Lung (tissue), 12 donors: ENCODE data around the gene CERK. TPM values are rescaled to one million over a fixed set of nuclear protein-coding genes. Genes with fewer than 3 reads are reported as not detected.

Experiments
- ATAC-seq: fragments of 200-7000 bp; cut with Tn5 transposase; one replicate; pipeline ENCODE4 v1.9.1; 2020; ENCODE audit warnings: moderate number of reproducible peaks; ENCODE audit not compliant: insufficient read depth, low FRiP score
- DNase-seq, 3 donors: peaks; one replicate each; pipeline ENCODE4 v3.0.0-alpha.2; 2013 to 2017
- H3K27ac ChIP-seq, 2 donors: one replicate each; pipeline ENCODE4 v1.5.1; 2013; ENCODE audit warnings: mild to moderate bottlenecking in 2 of 2, moderate library complexity in 2 of 2, control low read depth in 1 of 2, inconsistent platforms in 1 of 2, low read depth in 1 of 2, low read length in 1 of 2
- H3K27me3 ChIP-seq, 3 donors: one replicate each; pipeline ENCODE4 v1.5.1; 2013; ENCODE audit warnings: low read length in 2 of 3; ENCODE audit not compliant: control insufficient read depth in 3 of 3, insufficient read depth in 3 of 3
- H3K36me3 ChIP-seq, 4 donors: one replicate each; pipeline ENCODE4 v1.5.1; 2013; ENCODE audit warnings: low read length in 4 of 4, mild to moderate bottlenecking in 1 of 4, moderate library complexity in 1 of 4; ENCODE audit not compliant: control insufficient read depth in 4 of 4, insufficient read depth in 4 of 4
- H3K4me1 ChIP-seq, 5 donors: one replicate each; pipeline ENCODE4 v1.5.1; 2013; ENCODE audit warnings: low read length in 5 of 5, mild to moderate bottlenecking in 2 of 5, moderate library complexity in 1 of 5; ENCODE audit not compliant: control insufficient read depth in 5 of 5, insufficient read depth in 5 of 5
- H3K4me3 ChIP-seq: one replicate; pipeline ENCODE4 v1.5.1; 2013; ENCODE audit warnings: mild to moderate bottlenecking, control low read depth, moderate library complexity
- H3K9ac ChIP-seq, 2 donors: one replicate each; pipeline ENCODE4 v1.5.1; 2013; ENCODE audit warnings: low read length in 2 of 2, control low read depth in 1 of 2; ENCODE audit not compliant: insufficient read depth in 1 of 2
- H3K9me3 ChIP-seq, 4 donors: one replicate each; pipeline ENCODE4 v1.5.1; 2013; ENCODE audit warnings: low read length in 3 of 4, mild to moderate bottlenecking in 1 of 4, moderate library complexity in 1 of 4; ENCODE audit not compliant: control insufficient read depth in 4 of 4, insufficient read depth in 3 of 4
- CTCF ChIP-seq: IDR thresholded peaks from 2 replicates; pipeline ENCODE4 v1.5.1; 2012; ENCODE audit warnings: mild to moderate bottlenecking; ENCODE audit errors: control extremely low read depth, extremely low read depth
- WGBS, 2 donors: extraction: QIAGEN DNeasy Blood & Tissue Kit; methylation state at CpG; one replicate each; pipeline ENCODE4 v1.1.7; 2013; 5-methylcytosine and 5-hydroxymethylcytosine counted together
- polyA plus RNA-seq, 2 donors: library from polyadenylated mRNA; stranded (reverse); fragments of 200-250 nt; gene quantifications; one replicate each; pipeline ENCODE4 v1.2.1, GENCODE V29; 2013
- total RNA-seq, 2 donors: library from RNA; depleted of rRNA in 1 of 2; stranded (reverse); fragments of >200 nt in 1 of 2; gene quantifications; one replicate each; pipeline ENCODE4 v1.2.1, GENCODE V29; 2014 to 2021
- donor health status: control.
- donor health status: control.
- donor health status: Bipolar disorder and iron deficiency.
- donor health status: healthy.
- donor health status: DM: yes; HTN: yes; CAD: no.

CERK gene
- total and polyA plus RNA-seq, 4 donors, result 12.1 to 36.2 (median 31.7) TPM

- H3K9me3 ChIP-seq, result no peaks in the 10 kb centered on the region
- DNase-seq, result no peak
- H3K27me3 ChIP-seq, result no peaks in the 10 kb centered on the region
- no peak for ATAC-seq
- peaks cover 23 to 70% (median 43%) of the 10 kb centered on the region in 4 donors for H3K36me3 ChIP-seq
- WGBS, 2 donors, result 95 to 96% methylated on average over 17 of the region's 17 CpGs
- H3K9ac ChIP-seq, result no peak overlapping the region
- no peak for TF ChIP-seq CTCF
- H3K4me1 ChIP-seq, result peaks cover 0 to 6% (median 0%) of the 10 kb centered on the region in 5 donors
- H3K4me3 ChIP-seq, result no peak overlapping the region
- no peak overlapping the region for H3K27ac ChIP-seq
Observed at GRCh38 chr22:46699091-46699490, 39.0 kb downstream of the CERK start.

- Histone ChIP-seq H3K9ac (no peak overlapping the region), H3K36me3 (peaks cover 23 to 65% (median 42%) of the 10 kb centered on the region in 4 donors), H3K9me3 (no peaks in the 10 kb centered on the region), H3K27me3 (no peaks in the 10 kb centered on the region), H3K4me3 (no peak overlapping the region), H3K27ac (no peak overlapping the region), H3K4me1 (peaks cover 0 to 6% (median 0%) of the 10 kb centered on the region in 5 donors)
- WGBS, 2 donors, result 94 to 95% methylated on average over 24 of the region's 24 CpGs
- DNase-seq, result no peak
- TF ChIP-seq CTCF, result no peak
- ATAC-seq, result no peak
Observed at GRCh38 chr22:46697811-46698515, 40.1 kb downstream of the CERK start.

GRCh38 chr22:46696614-46697013 lies 41.4 kb downstream of the CERK start:
- Histone ChIP-seq H3K36me3 (peaks cover 25 to 64% (median 40%) of the 10 kb centered on the region in 4 donors), H3K9me3 (no peaks in the 10 kb centered on the region), H3K4me3 (no peak overlapping the region), H3K27me3 (no peaks in the 10 kb centered on the region), H3K9ac (no peak overlapping the region), H3K4me1 (peaks cover 0 to 6% (median 0%) of the 10 kb centered on the region in 5 donors), H3K27ac (no peak overlapping the region)
- TF ChIP-seq CTCF, result no peak
- ATAC-seq (no peak), DNase-seq (no peak)
- WGBS, 2 donors, result 86 to 90% methylated on average over 10 of the region's 10 CpGs

- Histone ChIP-seq H3K4me3 (no peak overlapping the region), H3K27ac (no peak overlapping the region), H3K9ac (no peak overlapping the region), H3K36me3 (peaks cover 25 to 63% (median 41%) of the 10 kb centered on the region in 4 donors), H3K9me3 (no peaks in the 10 kb centered on the region), H3K4me1 (peaks cover 0 to 6% (median 0%) of the 10 kb centered on the region in 5 donors), H3K27me3 (no peaks in the 10 kb centered on the region)
- DNase-seq, result peak in 1 of 3 donors; percentile 29
- TF ChIP-seq CTCF, result no peak
- ATAC-seq, result no peak
- 73 to 85% methylated on average over 11 of the region's 11 CpGs for WGBS, 2 donors
Observed at GRCh38 chr22:46696229-46696518, 41.9 kb downstream of the CERK start.
